DND-41 (cell line): ENCODE measurements around the gene C4BPA.

ENCODE experiments used
- EZH2 ChIP-seq: IDR thresholded peaks from 3 replicates; pipeline ENCODE4 v1.6.1; 2012; ENCODE audit warnings: borderline replicate concordance, low read depth, mild to moderate bottlenecking, moderate library complexity, low read length, inconsistent platforms; ENCODE audit not compliant: severe bottlenecking
- TF ChIP-seq, protein P1 (sequence below): IDR thresholded peaks from 2 replicates; pipeline ENCODE4 v1.5.1; 2012; ENCODE audit warnings: borderline replicate concordance, low read length, moderate library complexity, mild to moderate bottlenecking; ENCODE audit not compliant: poor library complexity, severe bottlenecking; ENCODE audit errors: extremely low read depth

DNA sequence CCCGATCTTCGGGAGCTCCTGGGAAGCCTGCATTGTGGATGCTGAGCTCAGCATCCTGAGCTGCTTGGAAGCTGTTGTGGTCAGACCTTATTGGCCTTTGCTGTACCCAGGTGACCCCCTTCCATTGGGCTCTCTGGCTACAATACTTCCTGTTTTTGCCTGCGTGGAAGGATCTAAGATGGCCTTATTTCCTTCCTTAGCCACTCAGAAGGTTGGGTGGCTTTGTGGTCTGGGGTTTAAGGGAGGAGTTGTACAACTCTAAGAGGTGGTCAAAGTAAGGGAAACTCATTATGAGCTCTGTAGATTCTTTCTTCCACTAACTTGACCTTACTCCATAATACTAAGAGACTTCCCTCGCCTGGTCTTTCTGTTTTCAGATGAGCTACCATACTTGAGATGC lies 33.2 kb upstream of the C4BPA start:
- TF ChIP-seq, protein P1, sequence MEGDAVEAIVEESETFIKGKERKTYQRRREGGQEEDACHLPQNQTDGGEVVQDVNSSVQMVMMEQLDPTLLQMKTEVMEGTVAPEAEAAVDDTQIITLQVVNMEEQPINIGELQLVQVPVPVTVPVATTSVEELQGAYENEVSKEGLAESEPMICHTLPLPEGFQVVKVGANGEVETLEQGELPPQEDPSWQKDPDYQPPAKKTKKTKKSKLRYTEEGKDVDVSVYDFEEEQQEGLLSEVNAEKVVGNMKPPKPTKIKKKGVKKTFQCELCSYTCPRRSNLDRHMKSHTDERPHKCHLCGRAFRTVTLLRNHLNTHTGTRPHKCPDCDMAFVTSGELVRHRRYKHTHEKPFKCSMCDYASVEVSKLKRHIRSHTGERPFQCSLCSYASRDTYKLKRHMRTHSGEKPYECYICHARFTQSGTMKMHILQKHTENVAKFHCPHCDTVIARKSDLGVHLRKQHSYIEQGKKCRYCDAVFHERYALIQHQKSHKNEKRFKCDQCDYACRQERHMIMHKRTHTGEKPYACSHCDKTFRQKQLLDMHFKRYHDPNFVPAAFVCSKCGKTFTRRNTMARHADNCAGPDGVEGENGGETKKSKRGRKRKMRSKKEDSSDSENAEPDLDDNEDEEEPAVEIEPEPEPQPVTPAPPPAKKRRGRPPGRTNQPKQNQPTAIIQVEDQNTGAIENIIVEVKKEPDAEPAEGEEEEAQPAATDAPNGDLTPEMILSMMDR, result no peak
- no peak for TF ChIP-seq EZH2
